Naive thymus-derived CD8-positive, alpha-beta T cell (primary cell): ENCODE measurements around the gene PRDX5. TPM values are rescaled to one million over a fixed set of nuclear protein-coding genes. Genes with fewer than 3 reads are reported as not detected.

Source experiments
- ATAC-seq, 2 donors: fragments of 150-1000 bp; cut with Tn5 transposase in 1 of 2; sonication (Bioruptor Pico), chemical (Tn5 transposase) in 1 of 2; 1 replicate in 1 of 2; 2 replicates in 1 of 2; pipeline ENCODE4 v1.10.0; 2021; ENCODE audit warnings: mild to moderate bottlenecking in 2 of 2, moderate library complexity in 2 of 2
- POLR2A ChIA-PET: fragments of 350-600 bp; sonication (Branson Sonifier 250); formaldehyde crosslinking; loops from one replicate; lab custom pipeline; 2021; ENCODE audit warnings: antibody characterized with exemption; lab: Charles Lee
- DNase-seq, 10 donors: peaks; one replicate each; pipeline versions ENCODE4 v3.0.0 to v3.0.0-alpha.2; 2020 to 2022
- H3K27ac Mint-ChIP-seq, 10 donors: one replicate each; pipeline ENCODE4 v1.8.0; 2020 to 2022; ENCODE audit warnings: mild to moderate bottlenecking in 10 of 10, mixed read lengths in 10 of 10, moderate library complexity in 4 of 10, inconsistent platforms in 1 of 10
- H3K27me3 Mint-ChIP-seq, 5 donors: one replicate each; pipeline ENCODE4 v1.8.0; 2021 to 2022; ENCODE audit warnings: mixed read lengths in 5 of 5
- H3K36me3 Mint-ChIP-seq, 3 donors: one replicate each; pipeline ENCODE4 v1.8.0; 2020 to 2022; ENCODE audit warnings: mixed read lengths in 3 of 3, mild to moderate bottlenecking in 2 of 3, inconsistent platforms in 1 of 3
- H3K4me1 Mint-ChIP-seq, 4 donors: one replicate each; pipeline ENCODE4 v1.8.0; 2021 to 2022; ENCODE audit warnings: mixed read lengths in 4 of 4
- H3K4me3 Mint-ChIP-seq, 10 donors: one replicate each; pipeline ENCODE4 v1.8.0; 2020 to 2022; ENCODE audit warnings: mild to moderate bottlenecking in 10 of 10, mixed read lengths in 10 of 10, moderate library complexity in 6 of 10, inconsistent platforms in 1 of 10
- H3K9me3 Mint-ChIP-seq, 9 donors: one replicate each; pipeline ENCODE4 v1.8.0; 2020 to 2022; ENCODE audit warnings: mixed read lengths in 9 of 9, mild to moderate bottlenecking in 3 of 9, inconsistent platforms in 1 of 9, moderate library complexity in 1 of 9
- polyA plus RNA-seq, 3 donors: library from polyadenylated mRNA; unstranded; fragments of 300-500 nt; fragmentation: Illumina TruSeq; gene quantifications; one replicate each; pipeline ENCODE4 v1.2.3, GENCODE V29; 2021
- total RNA-seq, 8 experiments: library from RNA in 2 of 8; stranded (reverse) in 2 of 8; gene quantifications; one replicate each; pipeline ENCODE4 v1.2.3 and lab custom pipeline; 2021 to 2026

The PRDX5 gene
- total and polyA plus RNA-seq, 5 experiments from 2014 or later: 47.5 to 239 (median 186) TPM

- H3K4me3 Mint-ChIP-seq: no peak overlapping the region
- DNase-seq (no peak), ATAC-seq (no peak)
- H3K9me3 Mint-ChIP-seq: no peaks in the 10 kb centered on the region
- POLR2A ChIA-PET: interaction anchor here (1.7 kb wide), 1 partner anchor 27 kb away, joined by 5 read pairs; the partner anchor contains the start of gene PRDX5
- peaks cover 19 to 45% (median 38%) of the 10 kb centered on the region in 4 donors for H3K4me1 Mint-ChIP-seq
- peaks cover 0 to 25% (median 8%) of the 10 kb centered on the region in 3 donors for H3K36me3 Mint-ChIP-seq
- H3K27ac Mint-ChIP-seq: no peak overlapping the region
- H3K27me3 Mint-ChIP-seq: no peaks in the 10 kb centered on the region
These were observed 26.9 kb downstream of the PRDX5 start for GRCh38 chr11:64344787-64345186.

GRCh38 chr11:64347193-64347867 lies 29.4 kb downstream of the PRDX5 start:
- no peaks in the 10 kb centered on the region for H3K9me3 Mint-ChIP-seq
- H3K4me1 Mint-ChIP-seq: peaks cover 8 to 23% (median 15%) of the 10 kb centered on the region in 4 donors
- H3K27me3 Mint-ChIP-seq: no peaks in the 10 kb centered on the region
- peak overlapping the region in 1 of 10 donors; percentile 10 for H3K4me3 Mint-ChIP-seq
- DNase-seq (no peak), ATAC-seq (no peak)
- H3K36me3 Mint-ChIP-seq: peaks cover 0 to 29% (median 8%) of the 10 kb centered on the region in 3 donors
- POLR2A ChIA-PET: interaction anchor here (1.5 kb wide), 1 partner anchor 13 kb away, joined by 3 read pairs; no protein-coding TSS in a partner anchor
- no peak overlapping the region for H3K27ac Mint-ChIP-seq

- Mint-ChIP-seq H3K27ac (peak overlapping the region in 2 of 10 donors; percentile 69 to 77), H3K9me3 (no peaks in the 10 kb centered on the region), H3K36me3 (peaks cover 0 to 25% (median 8%) of the 10 kb centered on the region in 3 donors), H3K27me3 (no peaks in the 10 kb centered on the region), H3K4me1 (peaks cover 3 to 18% (median 13%) of the 10 kb centered on the region in 4 donors), H3K4me3 (no peak overlapping the region)
- POLR2A ChIA-PET: interaction anchor here (1.5 to 1.7 kb wide), 2 partner anchors 12 to 64 kb away, joined by 3 read pairs; partner anchors contain the start of gene BAD
- ATAC-seq: no peak
- no peak for DNase-seq
These were observed 30.6 kb downstream of the PRDX5 start for GRCh38 chr11:64348383-64349024.

- no peak overlapping the region for H3K4me3 Mint-ChIP-seq
- POLR2A ChIA-PET: interaction anchor here (1.3 to 1.7 kb wide), 2 partner anchors 31 to 65 kb away, joined by 3 read pairs; partner anchors contain the start of genes BAD and PRDX5
- DNase-seq (no peak), ATAC-seq (no peak)
- H3K9me3 Mint-ChIP-seq: no peaks in the 10 kb centered on the region
- no peaks in the 10 kb centered on the region for H3K27me3 Mint-ChIP-seq
- peaks cover 3 to 18% (median 13%) of the 10 kb centered on the region in 4 donors for H3K4me1 Mint-ChIP-seq
- H3K36me3 Mint-ChIP-seq: peaks cover 0 to 25% (median 8%) of the 10 kb centered on the region in 3 donors
- peak overlapping the region in 2 of 10 donors; percentile 69 to 77 for H3K27ac Mint-ChIP-seq
These were observed 31.1 kb downstream of the PRDX5 start for GRCh38 chr11:64349025-64349387.

- DNase-seq (no peak), ATAC-seq (no peak)
- peaks cover 0 to 25% (median 8%) of the 10 kb centered on the region in 3 donors for H3K36me3 Mint-ChIP-seq
- no peak overlapping the region for H3K4me3 Mint-ChIP-seq
- H3K4me1 Mint-ChIP-seq: peaks cover 3 to 18% (median 13%) of the 10 kb centered on the region in 4 donors
- H3K27ac Mint-ChIP-seq: no peak overlapping the region
- H3K9me3 Mint-ChIP-seq: no peaks in the 10 kb centered on the region
- POLR2A ChIA-PET: interaction anchor here (1.3 to 1.7 kb wide), 2 partner anchors 32 to 65 kb away, joined by 3 read pairs; partner anchors contain the start of genes BAD and PRDX5
- H3K27me3 Mint-ChIP-seq: no peaks in the 10 kb centered on the region
These were observed 31.5 kb downstream of the PRDX5 start for GRCh38 chr11:64349404-64349803.

GRCh38 chr11:64351136-64351631 lies 33.3 kb downstream of the PRDX5 start:
- no peak overlapping the region for H3K4me3 Mint-ChIP-seq
- ATAC-seq (no peak), DNase-seq (no peak)
- no peaks in the 10 kb centered on the region for H3K9me3 Mint-ChIP-seq
- peaks cover 3 to 12% (median 6%) of the 10 kb centered on the region in 4 donors for H3K4me1 Mint-ChIP-seq
- no peak overlapping the region for H3K27ac Mint-ChIP-seq
- POLR2A ChIA-PET: no interaction called here
- peaks cover 0 to 17% (median 1%) of the 10 kb centered on the region in 3 donors for H3K36me3 Mint-ChIP-seq
- H3K27me3 Mint-ChIP-seq: no peaks in the 10 kb centered on the region

GRCh38 chr11:64352099-64352994 lies 34.4 kb downstream of the PRDX5 start:
- Mint-ChIP-seq H3K27ac (peak overlapping the region in 1 of 10 donors; percentile 21), H3K36me3 (peaks cover 0 to 9% (median 1%) of the 10 kb centered on the region in 3 donors), H3K9me3 (no peaks in the 10 kb centered on the region), H3K4me1 (peaks cover under 1 to 15% (median 8%) of the 10 kb centered on the region in 4 donors), H3K4me3 (no peak overlapping the region), H3K27me3 (no peaks in the 10 kb centered on the region)
- no peak for ATAC-seq
- POLR2A ChIA-PET: interaction anchor here (0.9 to 2.7 kb wide), 4 partner anchors 10 to 34 kb away, joined by 3 to 11 read pairs (median 4); partner anchors contain the start of genes CCDC88B and PRDX5
- no peak for DNase-seq

- Mint-ChIP-seq H3K27ac (no peak overlapping the region), H3K9me3 (no peaks in the 10 kb centered on the region), H3K4me1 (peaks cover 2 to 21% (median 14%) of the 10 kb centered on the region in 4 donors), H3K4me3 (no peak overlapping the region), H3K36me3 (peaks cover 0 to 10% (median 1%) of the 10 kb centered on the region in 3 donors), H3K27me3 (no peaks in the 10 kb centered on the region)
- POLR2A ChIA-PET: interaction anchor here (0.6 to 2.7 kb wide), 5 partner anchors 11 to 35 kb away, joined by 3 to 11 read pairs (median 5); partner anchors contain the start of genes CCDC88B and PRDX5
- ATAC-seq (no peak), DNase-seq (no peak)
These were observed 35.2 kb downstream of the PRDX5 start for GRCh38 chr11:64352995-64353714.

GRCh38 chr11:64353715-64354506 lies 36.0 kb downstream of the PRDX5 start:
- ATAC-seq: no peak
- no peaks in the 10 kb centered on the region for H3K27me3 Mint-ChIP-seq
- H3K36me3 Mint-ChIP-seq: peaks cover 0 to 8% (median 0%) of the 10 kb centered on the region in 3 donors
- H3K9me3 Mint-ChIP-seq: no peaks in the 10 kb centered on the region
- POLR2A ChIA-PET: interaction anchor here (0.6 to 2.7 kb wide), 5 partner anchors 14 to 672 kb away, joined by 3 to 11 read pairs (median 5); partner anchors contain the start of genes CCDC88B and PRDX5
- DNase-seq: no peak
- no peak overlapping the region for H3K27ac Mint-ChIP-seq
- no peak overlapping the region for H3K4me3 Mint-ChIP-seq
- peaks cover 2 to 22% (median 17%) of the 10 kb centered on the region in 4 donors for H3K4me1 Mint-ChIP-seq

- H3K4me3 Mint-ChIP-seq: no peak overlapping the region
- H3K9me3 Mint-ChIP-seq: no peaks in the 10 kb centered on the region
- POLR2A ChIA-PET: interaction anchor here (0.6 to 1.8 kb wide), 5 partner anchors 15 to 51 kb away, joined by 3 to 14 read pairs (median 4); partner anchors contain the start of genes CCDC88B, PRDX5 and TRMT112
- peaks cover 0 to 7% (median 0%) of the 10 kb centered on the region in 3 donors for H3K36me3 Mint-ChIP-seq
- DNase-seq: peak in 9 of 10 donors; percentile 29 to 78 (median 46)
- no peaks in the 10 kb centered on the region for H3K27me3 Mint-ChIP-seq
- ATAC-seq: peak; percentile 41 to 59
- peak overlapping the region in 1 of 10 donors; percentile 65 for H3K27ac Mint-ChIP-seq
- peaks cover 9 to 33% (median 26%) of the 10 kb centered on the region in 4 donors for H3K4me1 Mint-ChIP-seq
These were observed 37.4 kb downstream of the PRDX5 start for GRCh38 chr11:64355078-64355940.
